Panc1 (cell line): ENCODE measurements around the gene UPF1. TPM values are rescaled to one million over a fixed set of nuclear protein-coding genes. Genes with fewer than 3 reads are reported as not detected.

Experiments
- ATAC-seq: fragments of 200-7000 bp; cut with Tn5 transposase; 2 replicates; pipeline ENCODE4 v1.9.1; 2020; ENCODE audit warnings: mild to moderate bottlenecking, moderate library complexity
- BruUV-seq: library from RNA; stranded (reverse); fragments of 400-500 nt; replicated peaks from 2 replicates; lab custom pipeline; 2021; lab: Mats Ljungman, UMichigan
- CTCF ChIA-PET: fragments of 300-600 bp; sonication (Branson Sonifier 250); formaldehyde crosslinking; loops from one replicate; lab custom pipeline; 2022; ENCODE audit warnings: antibody characterized with exemption; lab: Charles Lee
- POLR2A ChIA-PET: fragments of 300-600 bp; sonication (Branson Sonifier 250); formaldehyde crosslinking; loops from one replicate; lab custom pipeline; 2022; ENCODE audit warnings: antibody characterized with exemption; lab: Charles Lee
- DNase-seq: peaks from one replicate; pipeline ENCODE4 v3.0.0-alpha.2; 2010; ENCODE audit warnings: low read depth, low spot score
- H3K27ac ChIP-seq: 2 replicates; pipeline ENCODE4 v1.5.1; 2011; ENCODE audit warnings: mild to moderate bottlenecking, low read length, inconsistent platforms
- H3K27me3 ChIP-seq: fragments of 200-500 bp; sonication (Bioruptor generic); 2 replicates; pipeline ENCODE4 v1.6.0; 2014; ENCODE audit warnings: low read length, inconsistent platforms; ENCODE audit not compliant: control insufficient read depth, insufficient read depth
- H3K36me3 ChIP-seq: fragments of 200-500 bp; sonication (Bioruptor generic); 2 replicates; pipeline ENCODE4 v1.5.1; 2014; ENCODE audit warnings: inconsistent platforms, mild to moderate bottlenecking, low read length, moderate library complexity; ENCODE audit not compliant: control insufficient read depth, insufficient read depth
- H3K4me1 ChIP-seq: 2 replicates; pipeline ENCODE4 v1.5.1; 2011; ENCODE audit warnings: inconsistent platforms, mild to moderate bottlenecking, low read length, moderate library complexity; ENCODE audit not compliant: control insufficient read depth, insufficient read depth
- H3K4me3 ChIP-seq, 2 experiments: 2 replicates each; pipeline ENCODE4 v1.5.1; 2011 to 2012; ENCODE audit warnings: low read depth in 2 of 2, low read length in 2 of 2, mild to moderate bottlenecking in 2 of 2, inconsistent platforms in 1 of 2, moderate library complexity in 1 of 2
- H3K9me3 ChIP-seq: fragments of 200-500 bp; sonication (Bioruptor generic); 2 replicates; pipeline ENCODE4 v1.5.1; 2014; ENCODE audit warnings: low read depth, mild to moderate bottlenecking, inconsistent platforms, low read length, moderate library complexity; ENCODE audit not compliant: control insufficient read depth, insufficient read depth
- POLR2AphosphoS5 ChIP-seq: IDR thresholded peaks from 2 replicates; pipeline ENCODE4 v1.6.1; 2012; ENCODE audit warnings: mild to moderate bottlenecking, low read depth, low read length, moderate library complexity
- SIN3A ChIP-seq: IDR thresholded peaks from 2 replicates; pipeline ENCODE4 v1.6.1; 2012; ENCODE audit warnings: low read depth, mild to moderate bottlenecking, low read length, moderate library complexity, borderline replicate concordance; ENCODE audit not compliant: insufficient read depth
- TCF7L2 ChIP-seq: IDR thresholded peaks from 2 replicates; pipeline ENCODE4 v1.6.1; 2011; ENCODE audit warnings: mild to moderate bottlenecking, low read depth, low read length, inconsistent platforms
- in situ Hi-C: cut with HindIII; loops from 2 replicates; pipeline ENCODE4 v1.10.0; 2016; ENCODE audit warnings: low sequenced_read_pairs, low pct_unique_long_range_greater_than_20kb
- intact Hi-C: fragments of 100-400 bp; cut with micrococcal nuclease; formaldehyde crosslinking; loops from one replicate; pipeline ENCODE4 v1.10.0; 2022; ENCODE audit not compliant: unreplicated experiment
- total RNA-seq: library from RNA; stranded (reverse); gene quantifications from one replicate; pipeline ENCODE4 v1.2.1, GENCODE V29; 2021; ENCODE audit not compliant: unreplicated experiment
- TF ChIP-seq, protein P1 (sequence below): fragments of 450-650 bp; IDR thresholded peaks from 2 replicates; pipeline ENCODE4 v1.5.1; 2017; ENCODE audit warnings: mild to moderate bottlenecking
- TF ChIP-seq, protein P2 (sequence below), 2 experiments: IDR thresholded peaks; 2 replicates each; pipeline ENCODE4 v1.6.1; 2011 to 2012; ENCODE audit warnings: low read depth in 2 of 2, control low read depth in 1 of 2, low read length in 1 of 2, mild to moderate bottlenecking in 1 of 2, moderate library complexity in 1 of 2; ENCODE audit not compliant: insufficient read depth in 1 of 2

Gene UPF1
- total RNA-seq, 1 experiment from 2014 or later = 62.2 TPM

- no peaks in the 10 kb centered on the region for H3K4me1 ChIP-seq
- in situ Hi-C loops = no loop called here
- BruUV-seq = no TSS peak
Observed at GRCh38 chr19:18799389-18799970, 32.3 kb upstream of the UPF1 start.

GRCh38 chr19:18800079-18800478 lies 31.7 kb upstream of the UPF1 start:
- H3K4me3 ChIP-seq = no peak overlapping the region
- H3K4me1 ChIP-seq = no peaks in the 10 kb centered on the region
- no peaks in the 10 kb centered on the region for H3K27me3 ChIP-seq
- POLR2A ChIA-PET = no interaction called here
- no peaks in the 10 kb centered on the region for H3K36me3 ChIP-seq
- ATAC-seq = no peak
- intact Hi-C loops = no loop called here
- TF ChIP-seq, protein P1, sequence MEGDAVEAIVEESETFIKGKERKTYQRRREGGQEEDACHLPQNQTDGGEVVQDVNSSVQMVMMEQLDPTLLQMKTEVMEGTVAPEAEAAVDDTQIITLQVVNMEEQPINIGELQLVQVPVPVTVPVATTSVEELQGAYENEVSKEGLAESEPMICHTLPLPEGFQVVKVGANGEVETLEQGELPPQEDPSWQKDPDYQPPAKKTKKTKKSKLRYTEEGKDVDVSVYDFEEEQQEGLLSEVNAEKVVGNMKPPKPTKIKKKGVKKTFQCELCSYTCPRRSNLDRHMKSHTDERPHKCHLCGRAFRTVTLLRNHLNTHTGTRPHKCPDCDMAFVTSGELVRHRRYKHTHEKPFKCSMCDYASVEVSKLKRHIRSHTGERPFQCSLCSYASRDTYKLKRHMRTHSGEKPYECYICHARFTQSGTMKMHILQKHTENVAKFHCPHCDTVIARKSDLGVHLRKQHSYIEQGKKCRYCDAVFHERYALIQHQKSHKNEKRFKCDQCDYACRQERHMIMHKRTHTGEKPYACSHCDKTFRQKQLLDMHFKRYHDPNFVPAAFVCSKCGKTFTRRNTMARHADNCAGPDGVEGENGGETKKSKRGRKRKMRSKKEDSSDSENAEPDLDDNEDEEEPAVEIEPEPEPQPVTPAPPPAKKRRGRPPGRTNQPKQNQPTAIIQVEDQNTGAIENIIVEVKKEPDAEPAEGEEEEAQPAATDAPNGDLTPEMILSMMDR = no peak
- TF ChIP-seq SIN3A (no peak), TCF7L2 (no peak), POLR2AphosphoS5 (no peak)
- TF ChIP-seq, protein P2, sequence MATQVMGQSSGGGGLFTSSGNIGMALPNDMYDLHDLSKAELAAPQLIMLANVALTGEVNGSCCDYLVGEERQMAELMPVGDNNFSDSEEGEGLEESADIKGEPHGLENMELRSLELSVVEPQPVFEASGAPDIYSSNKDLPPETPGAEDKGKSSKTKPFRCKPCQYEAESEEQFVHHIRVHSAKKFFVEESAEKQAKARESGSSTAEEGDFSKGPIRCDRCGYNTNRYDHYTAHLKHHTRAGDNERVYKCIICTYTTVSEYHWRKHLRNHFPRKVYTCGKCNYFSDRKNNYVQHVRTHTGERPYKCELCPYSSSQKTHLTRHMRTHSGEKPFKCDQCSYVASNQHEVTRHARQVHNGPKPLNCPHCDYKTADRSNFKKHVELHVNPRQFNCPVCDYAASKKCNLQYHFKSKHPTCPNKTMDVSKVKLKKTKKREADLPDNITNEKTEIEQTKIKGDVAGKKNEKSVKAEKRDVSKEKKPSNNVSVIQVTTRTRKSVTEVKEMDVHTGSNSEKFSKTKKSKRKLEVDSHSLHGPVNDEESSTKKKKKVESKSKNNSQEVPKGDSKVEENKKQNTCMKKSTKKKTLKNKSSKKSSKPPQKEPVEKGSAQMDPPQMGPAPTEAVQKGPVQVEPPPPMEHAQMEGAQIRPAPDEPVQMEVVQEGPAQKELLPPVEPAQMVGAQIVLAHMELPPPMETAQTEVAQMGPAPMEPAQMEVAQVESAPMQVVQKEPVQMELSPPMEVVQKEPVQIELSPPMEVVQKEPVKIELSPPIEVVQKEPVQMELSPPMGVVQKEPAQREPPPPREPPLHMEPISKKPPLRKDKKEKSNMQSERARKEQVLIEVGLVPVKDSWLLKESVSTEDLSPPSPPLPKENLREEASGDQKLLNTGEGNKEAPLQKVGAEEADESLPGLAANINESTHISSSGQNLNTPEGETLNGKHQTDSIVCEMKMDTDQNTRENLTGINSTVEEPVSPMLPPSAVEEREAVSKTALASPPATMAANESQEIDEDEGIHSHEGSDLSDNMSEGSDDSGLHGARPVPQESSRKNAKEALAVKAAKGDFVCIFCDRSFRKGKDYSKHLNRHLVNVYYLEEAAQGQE (IDR thresholded peaks at IDR 0.05; ENCODE audit: insufficient read depth in 1 of 2, low read depth in 2 of 2, low read length in 1 of 2) = no peak
- CTCF ChIA-PET = no interaction called here
- H3K27ac ChIP-seq = no peak overlapping the region
- no TSS peak for BruUV-seq
- in situ Hi-C loops = no loop called here
- DNase-seq = no peak
- no peaks in the 10 kb centered on the region for H3K9me3 ChIP-seq

More at GRCh38 chr19:18799389-18799970, 32.3 kb upstream of the UPF1 start:
- no peaks in the 10 kb centered on the region for H3K36me3 ChIP-seq
- DNase-seq (no peak), ATAC-seq (no peak)
- H3K27ac ChIP-seq = no peak overlapping the region
- no peaks in the 10 kb centered on the region for H3K9me3 ChIP-seq
- CTCF ChIA-PET = no interaction called here
- POLR2A ChIA-PET = no interaction called here
- no peak overlapping the region for H3K4me3 ChIP-seq
- intact Hi-C loops = no loop called here
- TF ChIP-seq, protein P2 (IDR thresholded peaks at IDR 0.05; ENCODE audit: insufficient read depth in 1 of 2, low read depth in 2 of 2, low read length in 1 of 2) = no peak
- TF ChIP-seq POLR2AphosphoS5 (no peak), TCF7L2 (no peak), SIN3A (no peak)
- TF ChIP-seq, protein P1 = no peak
- no peaks in the 10 kb centered on the region for H3K27me3 ChIP-seq
